Measurements from ENCODE around the gene TSR2.
A peak's percentile ranks its signal among the peaks of the same experiment; 100 is the strongest.

TSR2 gene

DNA sequence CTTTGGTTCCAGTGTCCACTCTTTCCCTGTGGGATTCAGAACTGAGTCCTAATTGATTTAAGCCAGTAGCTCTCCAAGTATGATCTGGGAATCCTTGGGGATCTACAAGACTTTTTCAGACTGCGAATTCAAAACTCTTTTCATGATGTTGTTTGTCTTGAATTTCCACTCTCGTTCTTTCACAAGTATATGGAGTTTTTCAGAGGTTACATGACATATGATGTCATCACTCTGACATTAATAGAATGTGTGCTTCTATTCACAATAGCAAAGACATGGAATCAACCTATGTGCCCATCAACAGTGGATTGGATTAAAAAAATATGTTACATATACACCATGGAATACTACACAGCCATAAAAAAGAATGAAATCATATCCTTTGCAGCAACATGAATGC, 23.2 kb upstream of the TSR2 start:
- H3K4me3 ChIP-seq (ENCODE audit: low read depth, low read length), result no peak overlapping the region
- no peak for DNase-seq (ENCODE audit: low read depth)
- TF ChIP-seq, protein P1, sequence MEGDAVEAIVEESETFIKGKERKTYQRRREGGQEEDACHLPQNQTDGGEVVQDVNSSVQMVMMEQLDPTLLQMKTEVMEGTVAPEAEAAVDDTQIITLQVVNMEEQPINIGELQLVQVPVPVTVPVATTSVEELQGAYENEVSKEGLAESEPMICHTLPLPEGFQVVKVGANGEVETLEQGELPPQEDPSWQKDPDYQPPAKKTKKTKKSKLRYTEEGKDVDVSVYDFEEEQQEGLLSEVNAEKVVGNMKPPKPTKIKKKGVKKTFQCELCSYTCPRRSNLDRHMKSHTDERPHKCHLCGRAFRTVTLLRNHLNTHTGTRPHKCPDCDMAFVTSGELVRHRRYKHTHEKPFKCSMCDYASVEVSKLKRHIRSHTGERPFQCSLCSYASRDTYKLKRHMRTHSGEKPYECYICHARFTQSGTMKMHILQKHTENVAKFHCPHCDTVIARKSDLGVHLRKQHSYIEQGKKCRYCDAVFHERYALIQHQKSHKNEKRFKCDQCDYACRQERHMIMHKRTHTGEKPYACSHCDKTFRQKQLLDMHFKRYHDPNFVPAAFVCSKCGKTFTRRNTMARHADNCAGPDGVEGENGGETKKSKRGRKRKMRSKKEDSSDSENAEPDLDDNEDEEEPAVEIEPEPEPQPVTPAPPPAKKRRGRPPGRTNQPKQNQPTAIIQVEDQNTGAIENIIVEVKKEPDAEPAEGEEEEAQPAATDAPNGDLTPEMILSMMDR (IDR thresholded peaks at IDR 0.05; ENCODE audit: low read depth, low read length, missing control alignments), result no peak

DNA sequence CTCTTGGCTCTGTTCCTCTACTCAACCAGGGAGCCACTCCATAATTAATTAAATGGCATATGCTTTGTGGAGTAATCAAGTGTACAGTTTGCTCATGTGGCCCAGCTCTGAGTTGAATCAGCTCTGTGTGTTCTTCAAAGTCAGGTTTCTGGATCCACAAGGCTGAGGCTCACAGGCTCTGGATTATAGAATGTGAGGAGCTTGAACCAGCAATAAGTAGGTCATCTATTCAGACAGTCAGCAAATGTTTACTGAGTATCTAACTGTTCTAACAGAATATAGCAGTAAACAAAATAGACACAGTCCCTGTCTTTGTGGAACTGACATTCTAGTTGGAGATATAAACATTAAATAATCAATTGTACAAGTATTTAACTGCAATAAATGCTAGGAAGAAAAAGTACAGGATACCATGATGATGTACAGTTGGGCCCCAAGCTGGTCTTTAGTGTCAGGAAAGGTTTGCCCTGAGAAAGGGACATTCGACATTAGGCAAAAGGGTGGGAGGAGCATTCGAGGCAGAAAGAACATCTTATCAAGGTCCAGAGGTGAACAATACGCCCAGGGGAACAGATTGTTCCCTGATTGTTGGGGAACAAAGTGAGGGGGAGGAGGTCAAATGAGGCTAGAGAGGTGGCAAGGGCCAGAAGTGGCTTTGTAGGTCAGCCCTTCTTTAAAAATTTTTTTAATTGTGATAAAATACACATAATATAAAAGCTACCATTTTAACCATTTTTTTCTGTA, 20.5 kb upstream of the TSR2 start:
- no peak for DNase-seq (ENCODE audit: low read depth)
- H3K4me3 ChIP-seq (ENCODE audit: low read depth, low read length), result no peak overlapping the region
- TF ChIP-seq, protein P1 (IDR thresholded peaks at IDR 0.05; ENCODE audit: low read depth, low read length, missing control alignments), result no peak

DNA sequence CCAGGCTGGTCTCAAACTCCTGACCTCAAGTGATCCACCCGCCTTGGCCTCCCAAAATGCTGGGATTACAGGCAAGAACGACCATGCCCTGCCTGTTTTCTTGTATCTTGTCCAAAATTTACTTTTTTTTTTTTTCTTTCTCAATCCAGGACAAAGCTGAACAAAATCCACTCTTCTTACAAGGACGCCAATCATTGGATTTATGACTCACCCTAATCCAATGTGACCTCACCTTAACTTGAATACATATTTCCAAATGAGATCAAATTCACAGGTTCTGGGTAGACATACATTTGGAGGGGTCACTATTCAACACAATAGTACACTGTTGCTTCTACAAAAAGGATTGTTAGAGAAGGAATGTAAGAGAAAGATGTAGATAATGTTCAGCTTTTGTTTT, 18.0 kb upstream of the TSR2 start:
- no peak overlapping the region for H3K4me3 ChIP-seq (ENCODE audit: low read depth, low read length)
- TF ChIP-seq, protein P1 (IDR thresholded peaks at IDR 0.05; ENCODE audit: low read depth, low read length, missing control alignments), result no peak
- DNase-seq (ENCODE audit: low read depth), result no peak

DNA sequence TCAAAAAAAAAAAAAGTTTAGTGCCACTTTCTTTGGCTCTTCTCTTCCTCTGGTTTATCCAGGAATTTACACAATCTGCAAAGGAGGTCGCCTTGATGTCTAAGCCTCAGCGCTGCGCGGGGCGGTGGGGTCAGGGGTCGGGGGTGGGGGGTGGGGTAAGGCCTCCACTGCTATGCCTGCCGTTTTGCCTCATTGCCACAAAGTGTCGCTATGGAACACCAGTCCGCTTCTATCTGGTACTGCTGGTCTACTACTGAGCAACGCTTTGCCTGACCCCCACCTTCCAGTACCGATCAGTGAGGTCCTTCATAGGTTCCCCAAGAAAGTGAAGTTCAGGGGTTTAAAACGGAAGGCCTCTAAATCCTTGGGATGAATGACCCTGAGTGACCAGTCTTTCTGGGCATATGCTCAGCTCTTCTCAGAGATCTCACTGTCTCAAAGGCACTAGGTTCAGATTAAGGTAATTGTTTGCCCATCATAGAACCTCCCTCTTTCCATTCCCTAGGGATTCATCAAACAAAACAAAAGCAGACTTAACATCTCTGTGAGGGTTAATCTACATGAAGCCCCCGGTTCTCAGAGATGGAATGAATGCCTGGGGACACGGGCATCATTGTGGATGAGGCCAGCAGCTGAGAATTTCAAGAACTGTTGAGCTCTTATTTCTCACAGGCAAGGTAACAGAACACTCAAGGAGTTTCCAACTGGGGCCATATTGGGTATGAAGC, 16.9 kb upstream of the TSR2 start:
- no peak overlapping the region for H3K4me3 ChIP-seq (ENCODE audit: low read depth, low read length)
- DNase-seq (ENCODE audit: low read depth), result no peak
- TF ChIP-seq, protein P1 (IDR thresholded peaks at IDR 0.05; ENCODE audit: low read depth, low read length, missing control alignments), result peak; percentile 39

DNA sequence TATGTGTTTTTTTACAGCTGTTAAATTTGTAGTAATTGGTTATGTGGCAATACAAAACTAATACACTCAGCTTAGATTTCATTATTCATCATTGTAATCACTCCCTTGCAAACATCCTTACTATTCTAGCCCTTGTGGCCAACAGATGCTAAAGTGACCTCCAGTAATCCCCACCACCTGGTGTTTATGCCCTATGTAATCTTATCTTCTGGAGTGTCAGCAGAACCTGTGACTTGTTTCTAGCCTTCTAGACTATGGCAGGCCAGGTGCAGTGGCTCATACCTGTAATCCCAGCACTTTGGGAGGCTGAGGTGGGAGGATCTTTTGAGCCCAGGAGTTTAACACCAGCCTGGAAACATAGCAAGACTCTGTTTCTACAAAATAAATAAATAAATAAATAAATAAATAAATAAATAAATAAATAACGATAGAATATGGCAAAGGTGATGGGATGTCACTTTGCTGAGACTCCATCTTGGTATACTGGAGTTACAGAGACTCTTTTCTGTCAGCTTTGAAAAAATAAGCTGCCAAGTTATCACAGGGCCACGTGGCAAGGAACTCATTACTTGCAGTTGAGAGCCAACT, 12.3 kb upstream of the TSR2 start:
- no peak overlapping the region for H3K4me3 ChIP-seq (ENCODE audit: low read depth, low read length)
- DNase-seq (ENCODE audit: low read depth), result no peak
- TF ChIP-seq, protein P1 (IDR thresholded peaks at IDR 0.05; ENCODE audit: low read depth, low read length, missing control alignments), result no peak

DNA sequence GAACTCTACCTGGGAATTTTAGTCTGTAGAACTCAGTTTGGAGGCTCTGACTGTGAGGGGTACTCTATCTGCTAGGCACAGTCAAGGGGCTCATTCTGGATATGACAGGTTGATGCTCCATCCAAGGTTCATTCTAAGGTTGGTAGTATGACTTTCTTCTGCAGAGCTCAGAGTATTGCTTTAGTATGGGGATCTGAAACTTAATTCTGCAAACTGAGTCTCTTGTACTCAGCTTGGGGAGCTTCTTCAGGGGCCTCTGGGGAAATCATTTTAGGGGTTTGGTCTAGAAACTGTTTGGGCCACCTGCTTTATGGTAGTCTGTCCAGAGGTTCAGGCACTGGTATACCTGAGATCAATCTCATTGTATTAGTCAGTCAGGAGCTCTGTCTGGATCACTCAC, 9.7 kb upstream of the TSR2 start:
- DNase-seq (ENCODE audit: low read depth), result no peak
- TF ChIP-seq, protein P1 (IDR thresholded peaks at IDR 0.05; ENCODE audit: low read depth, low read length, missing control alignments), result no peak

More for the DNA sequence above, 9.7 kb upstream of the TSR2 start:
- no peak overlapping the region for H3K4me3 ChIP-seq (ENCODE audit: low read depth, low read length)
